Astrocyte (in vitro differentiated cells and primary cell): Measurements from ENCODE around the gene UPF3B.

Experiments
- CTCF ChIP-seq: IDR thresholded peaks from 2 replicates; pipeline ENCODE4 v1.5.1; 2011; ENCODE audit warnings: low read depth, mild to moderate bottlenecking, inconsistent platforms, low read length, moderate library complexity; ENCODE audit not compliant: insufficient read depth
- EZH2 ChIP-seq: IDR thresholded peaks from 2 replicates; pipeline ENCODE4 v1.6.1; 2012; ENCODE audit warnings: mild to moderate bottlenecking, low read length, inconsistent platforms; ENCODE audit not compliant: insufficient read depth

GRCh38 chrX:119833905-119834304 is 18.9 kb downstream of the UPF3B start:
- TF ChIP-seq CTCF, result no peak
- TF ChIP-seq EZH2, result no peak
